Neuronal stem cell (in vitro differentiated cells): ENCODE data around the gene SNX24.

Source experiments
- DNase-seq: peaks from one replicate; pipeline ENCODE4 v3.0.0-alpha.2; 2013; ENCODE audit warnings: low spot score
- H2AFZ ChIP-seq: one replicate; pipeline ENCODE4 v1.6.1; 2013; ENCODE audit warnings: mild to moderate bottlenecking, low read length, inconsistent platforms
- H2AK5ac ChIP-seq: 2 replicates; pipeline ENCODE4 v1.6.1; 2013; ENCODE audit warnings: low read depth, mild to moderate bottlenecking, inconsistent platforms, low read length, moderate library complexity, mixed read lengths
- H2BK120ac ChIP-seq: 2 replicates; pipeline ENCODE4 v1.6.1; 2013; ENCODE audit warnings: low read depth, mild to moderate bottlenecking, inconsistent platforms, low read length, moderate library complexity, mixed read lengths
- H2BK12ac ChIP-seq: one replicate; pipeline ENCODE4 v1.6.1; 2013; ENCODE audit warnings: low read length, inconsistent platforms
- H2BK15ac ChIP-seq: 2 replicates; pipeline ENCODE4 v1.6.1; 2013; ENCODE audit warnings: mild to moderate bottlenecking, low read length, inconsistent platforms, mixed read lengths
- H2BK5ac ChIP-seq: one replicate; pipeline ENCODE4 v1.6.1; 2013; ENCODE audit warnings: inconsistent platforms, mild to moderate bottlenecking, low read length, moderate library complexity
- H3K14ac ChIP-seq: one replicate; pipeline ENCODE4 v1.6.1; 2013; ENCODE audit warnings: low read length, inconsistent platforms
- H3K18ac ChIP-seq: 2 replicates; pipeline ENCODE4 v1.6.1; 2013; ENCODE audit warnings: low read length, inconsistent platforms
- H3K23ac ChIP-seq: 2 replicates; pipeline ENCODE4 v1.6.1; 2013; ENCODE audit warnings: low read depth, mild to moderate bottlenecking, mixed read lengths, low read length, inconsistent platforms; ENCODE audit not compliant: poor library complexity
- H3K27ac ChIP-seq: replicated peaks from 3 replicates; pipeline ENCODE4 v1.5.1; 2013; ENCODE audit warnings: low read length, inconsistent platforms
- H3K27me3 ChIP-seq, 3 experiments: 2 replicates each; pipeline ENCODE4 v1.6.1; 2013; ENCODE audit warnings: low read length in 3 of 3, mild to moderate bottlenecking in 2 of 3, inconsistent platforms in 1 of 3, low read depth in 1 of 3, mixed read lengths in 1 of 3, moderate library complexity in 1 of 3; ENCODE audit not compliant: control insufficient read depth in 3 of 3, insufficient read depth in 3 of 3
- H3K36me3 ChIP-seq, 2 donors: replicated peaks in 1 of 2; 2 replicates each; pipeline ENCODE4 v1.6.1; 2013; ENCODE audit warnings: low read length in 2 of 2; ENCODE audit not compliant: control insufficient read depth in 2 of 2, insufficient read depth in 2 of 2
- H3K4ac ChIP-seq: 2 replicates; pipeline ENCODE4 v1.6.1; 2013; ENCODE audit warnings: inconsistent platforms, mild to moderate bottlenecking, low read length, moderate library complexity
- H3K4me1 ChIP-seq, 2 donors: 1 replicate in 1 of 2; 2 replicates in 1 of 2; pipeline ENCODE4 v1.6.1; 2013; ENCODE audit warnings: low read length in 2 of 2, low read depth in 1 of 2; ENCODE audit not compliant: control insufficient read depth in 2 of 2, insufficient read depth in 1 of 2
- H3K4me2 ChIP-seq: one replicate; pipeline ENCODE4 v1.6.1; 2013; ENCODE audit warnings: mild to moderate bottlenecking, low read length, inconsistent platforms; ENCODE audit not compliant: insufficient read depth, poor library complexity, severe bottlenecking
- H3K4me3 ChIP-seq, 2 donors: 2 replicates each; pipeline ENCODE4 v1.5.1; 2013; ENCODE audit warnings: low read length in 2 of 2, mild to moderate bottlenecking in 2 of 2, inconsistent platforms in 1 of 2, moderate library complexity in 1 of 2
- H3K79me1 ChIP-seq: one replicate; pipeline ENCODE4 v1.6.1; 2013; ENCODE audit warnings: low read depth, mild to moderate bottlenecking, inconsistent platforms, low read length, moderate library complexity
- H3K9ac ChIP-seq: one replicate; pipeline ENCODE4 v1.6.1; 2013; ENCODE audit warnings: mild to moderate bottlenecking, low read depth, low read length, inconsistent platforms; ENCODE audit not compliant: poor library complexity
- H3K9me3 ChIP-seq, 2 donors: replicated peaks in 1 of 2; 2 replicates each; pipeline versions ENCODE3 to v1.6.1; 2013; ENCODE audit warnings: low read length in 2 of 2, mild to moderate bottlenecking in 2 of 2, inconsistent platforms in 1 of 2, low read depth in 1 of 2, mixed read lengths in 1 of 2, moderate library complexity in 1 of 2; ENCODE audit not compliant: control insufficient read depth in 2 of 2, insufficient read depth in 1 of 2
- H4K8ac ChIP-seq: one replicate; pipeline ENCODE4 v1.6.1; 2013; ENCODE audit warnings: low read depth, mild to moderate bottlenecking, inconsistent platforms, low read length, moderate library complexity
- H4K91ac ChIP-seq: one replicate; pipeline ENCODE4 v1.6.1; 2013; ENCODE audit warnings: low read length, low read depth, mild to moderate bottlenecking, inconsistent platforms; ENCODE audit not compliant: poor library complexity
- WGBS, 2 donors: extraction: QIAGEN DNeasy Blood & Tissue Kit; methylation state at CpG; one replicate each; pipeline ENCODE4 v1.1.7; 2013; ENCODE audit warnings: missing lambda C conversion rate in 2 of 2, mixed read lengths in 1 of 2; ENCODE audit not compliant: insufficient read length in 2 of 2, insufficient replicate concordance in 1 of 2; ENCODE audit errors: extremely low coverage in 2 of 2; 5-methylcytosine and 5-hydroxymethylcytosine counted together

Gene SNX24

GRCh38 chr5:122985006-122985700 lies 139.7 kb downstream of the SNX24 start:
- Histone ChIP-seq H2BK120ac (no peak overlapping the region), H2AFZ (no peak overlapping the region), H3K9me3 (no peaks in the 10 kb centered on the region), H2BK15ac (no peak overlapping the region), H3K18ac (no peak overlapping the region), H3K14ac (no peak overlapping the region), H3K4me1 (no peaks in the 10 kb centered on the region), H3K27me3 (no peaks in the 10 kb centered on the region), H3K79me1 (no peaks in the 10 kb centered on the region), H4K8ac (no peak overlapping the region), H3K4me2 (no peak overlapping the region), H3K27ac (no peak overlapping the region), H3K9ac (no peak overlapping the region), H2AK5ac (no peak overlapping the region), H3K4me3 (no peak overlapping the region), H3K4ac (no peak overlapping the region), H2BK5ac (no peak overlapping the region), H4K91ac (no peak overlapping the region), H2BK12ac (no peak overlapping the region), H3K36me3 (no peaks in the 10 kb centered on the region), H3K23ac (no peak overlapping the region)
- no peak for DNase-seq
- no CpG with 5 or more reads among the region's 4 CpGs for WGBS, 2 donors

GRCh38 chr5:122985954-122986721 lies 140.7 kb downstream of the SNX24 start:
- no peak overlapping the region for H3K4me2 ChIP-seq

GRCh38 chr5:122996091-122996490 lies 150.7 kb downstream of the SNX24 start:
- no peak overlapping the region for H2BK5ac ChIP-seq
- no peak overlapping the region for H2AFZ ChIP-seq
- no peaks in the 10 kb centered on the region for H3K27me3 ChIP-seq
- H3K9ac ChIP-seq: no peak overlapping the region
- no peaks in the 10 kb centered on the region for H3K9me3 ChIP-seq
- no peak overlapping the region for H2BK15ac ChIP-seq
- no peak overlapping the region for H4K8ac ChIP-seq
- H2BK12ac ChIP-seq: no peak overlapping the region
- peaks cover 0 to 5% of the 10 kb centered on the region in 2 donors for H3K4me1 ChIP-seq
- no peak overlapping the region for H2AK5ac ChIP-seq
- H3K18ac ChIP-seq: no peak overlapping the region
- H3K4me3 ChIP-seq: no peak overlapping the region
- no peak overlapping the region for H3K14ac ChIP-seq
- no CpG with 5 or more reads among the region's 3 CpGs for WGBS, 2 donors
- H4K91ac ChIP-seq: no peak overlapping the region
- no peaks in the 10 kb centered on the region for H3K79me1 ChIP-seq
- H3K36me3 ChIP-seq: no peaks in the 10 kb centered on the region
- H3K27ac ChIP-seq: no peak overlapping the region
- no peak overlapping the region for H3K4me2 ChIP-seq
- DNase-seq: no peak
- H3K23ac ChIP-seq: no peak overlapping the region
- no peak overlapping the region for H3K4ac ChIP-seq
- H2BK120ac ChIP-seq: no peak overlapping the region

More at GRCh38 chr5:122985954-122986721, 140.7 kb downstream of the SNX24 start:
- Histone ChIP-seq H2AK5ac (no peak overlapping the region), H3K9ac (no peak overlapping the region), H2BK12ac (no peak overlapping the region), H2AFZ (no peak overlapping the region), H3K14ac (no peak overlapping the region), H3K23ac (no peak overlapping the region), H4K8ac (no peak overlapping the region), H3K36me3 (no peaks in the 10 kb centered on the region), H3K27ac (no peak overlapping the region), H3K4me1 (no peaks in the 10 kb centered on the region), H3K18ac (no peak overlapping the region), H4K91ac (no peak overlapping the region), H2BK15ac (no peak overlapping the region), H3K4me3 (no peak overlapping the region), H2BK5ac (no peak overlapping the region), H3K4ac (no peak overlapping the region), H3K9me3 (no peaks in the 10 kb centered on the region), H3K79me1 (no peaks in the 10 kb centered on the region), H3K27me3 (no peaks in the 10 kb centered on the region), H2BK120ac (no peak overlapping the region)
- no CpG with 5 or more reads among the region's 2 CpGs for WGBS, 2 donors
- DNase-seq: no peak

- H2BK120ac ChIP-seq: no peak overlapping the region
- no peaks in the 10 kb centered on the region for H3K27me3 ChIP-seq
- H2BK15ac ChIP-seq: no peak overlapping the region
- H4K8ac ChIP-seq: no peak overlapping the region
- no peak overlapping the region for H3K4ac ChIP-seq
- no peaks in the 10 kb centered on the region for H3K79me1 ChIP-seq
- H3K27ac ChIP-seq: no peak overlapping the region
- H2BK12ac ChIP-seq: no peak overlapping the region
- WGBS, 2 donors: no CpG with 5 or more reads among the region's 7 CpGs
- H3K9me3 ChIP-seq: no peaks in the 10 kb centered on the region
- DNase-seq: no peak
- H3K14ac ChIP-seq: no peak overlapping the region
- no peak overlapping the region for H3K23ac ChIP-seq
- H3K9ac ChIP-seq: no peak overlapping the region
- H2AK5ac ChIP-seq: no peak overlapping the region
- peaks cover 0 to 5% of the 10 kb centered on the region in 2 donors for H3K4me1 ChIP-seq
- H2BK5ac ChIP-seq: no peak overlapping the region
- H3K4me2 ChIP-seq: no peak overlapping the region
- no peak overlapping the region for H4K91ac ChIP-seq
- no peaks in the 10 kb centered on the region for H3K36me3 ChIP-seq
- H2AFZ ChIP-seq: no peak overlapping the region
- H3K4me3 ChIP-seq: no peak overlapping the region
- H3K18ac ChIP-seq: no peak overlapping the region
Observed at GRCh38 chr5:122997294-122997693, 151.9 kb downstream of the SNX24 start.
